GM18499 (cell line): ENCODE data around the gene KLRK1.
A peak's percentile ranks its signal among the peaks of the same experiment; 100 is the strongest.
"Not testable (repeated sequence)": the region's sequence is repeated elsewhere in the genome, so short reads cannot be mapped to it uniquely, and the experiment has no call there.

Experiments
- ATAC-seq: cut with Tn5 transposase; IDR thresholded peaks from one replicate; pipeline ENCODE4 v1.9.1; 2021; ENCODE audit warnings: moderate number of reproducible peaks; ENCODE audit not compliant: insufficient read depth, unreplicated experiment

KLRK1 gene

GRCh38 chr12:10390991-10391390 is 1.1 kb upstream of the KLRK1 start:
- not testable (repeated sequence) for ATAC-seq

GRCh38 chr12:10388624-10389413 is 1.0 kb downstream of the KLRK1 start:
- no peak for ATAC-seq

GRCh38 chr12:10387498-10387897 is 2.3 kb downstream of the KLRK1 start:
- ATAC-seq, result not testable (repeated sequence)

GRCh38 chr12:10386857-10387256 is 3.0 kb downstream of the KLRK1 start:
- ATAC-seq, result no peak

GRCh38 chr12:10385166-10385613 is 4.7 kb downstream of the KLRK1 start:
- no peak for ATAC-seq

GRCh38 chr12:10384191-10384590 is 5.7 kb downstream of the KLRK1 start:
- ATAC-seq, result no peak

GRCh38 chr12:10381928-10382628 is 7.8 kb downstream of the KLRK1 start:
- ATAC-seq, result no peak

GRCh38 chr12:10378737-10379136 is 11.1 kb downstream of the KLRK1 start:
- ATAC-seq, result not testable (repeated sequence)

GRCh38 chr12:10374624-10375018 is 15.2 kb downstream of the KLRK1 start:
- no peak for ATAC-seq

- no peak for ATAC-seq
These were observed 17.3 kb downstream of the KLRK1 start for GRCh38 chr12:10372559-10372958.

- not testable (repeated sequence) for ATAC-seq
These were observed 17.8 kb downstream of the KLRK1 start for GRCh38 chr12:10371893-10372535.

- no peak for ATAC-seq
These were observed 20.1 kb downstream of the KLRK1 start for GRCh38 chr12:10369557-10370415.

- ATAC-seq, result no peak
These were observed 21.4 kb downstream of the KLRK1 start for GRCh38 chr12:10368206-10369171.

- not testable (repeated sequence) for ATAC-seq
These were observed 22.1 kb downstream of the KLRK1 start for GRCh38 chr12:10367714-10368113.

GRCh38 chr12:10366875-10367274 is 23.0 kb downstream of the KLRK1 start:
- ATAC-seq, result no peak

GRCh38 chr12:10365696-10366405 is 24.0 kb downstream of the KLRK1 start:
- no peak for ATAC-seq

- ATAC-seq, result peak; percentile 28
These were observed 24.8 kb downstream of the KLRK1 start for GRCh38 chr12:10364815-10365622.
